Thyroid gland (tissue), 4 donors: Measurements from ENCODE around the gene CYP1A2.

ENCODE experiments used
- CTCF ChIP-seq, 6 experiments: fragments of 200-600 bp in 3 of 6; fragments of 450-650 bp in 3 of 6; sonication (generic) in 3 of 6; IDR thresholded peaks; one replicate each; pipeline ENCODE4 v1.5.1; 2016 to 2019; ENCODE audit warnings: antibody characterized with exemption in 6 of 6, mild to moderate bottlenecking in 2 of 6, inconsistent platforms in 1 of 6, moderate library complexity in 1 of 6
- POLR2A ChIP-seq, 2 donors: fragments of 450-650 bp; IDR thresholded peaks; one replicate each; pipeline ENCODE4 v1.6.1; 2017; ENCODE audit warnings: antibody characterized with exemption in 2 of 2, mild to moderate bottlenecking in 2 of 2, moderate library complexity in 1 of 2

- TF ChIP-seq CTCF (IDR thresholded peaks at IDR 0.05) (no peak), POLR2A (IDR thresholded peaks at IDR 0.05) (no peak)
These were observed 6.2 kb upstream of the CYP1A2 start for GRCh38 chr15:74742422-74742821.
